ENCODE measurements around the gene ANXA10.

GRCh38 chr4:168102403-168102802 is 10.1 kb downstream of the ANXA10 start:
- TF ChIP-seq CTCF (IDR thresholded peaks at IDR 0.05; ENCODE audit: poor library complexity), result no peak
- TF ChIP-seq EZH2 (IDR thresholded peaks at IDR 0.05; ENCODE audit: borderline replicate concordance), result no peak
